SH-SY5Y (cell line): ENCODE results near the gene ZSCAN29.

Source experiments
- GATA2 ChIP-seq: IDR thresholded peaks from 2 replicates; pipeline ENCODE4 v1.6.1; 2011; ENCODE audit warnings: mild to moderate bottlenecking, low read depth, low read length
- GATA3 ChIP-seq: IDR thresholded peaks from 2 replicates; pipeline ENCODE4 v1.6.1; 2011; ENCODE audit warnings: low read depth, mild to moderate bottlenecking, low read length, moderate library complexity

- no peak for TF ChIP-seq GATA2
- no peak for TF ChIP-seq GATA3
Measured at GRCh38 chr15:43370310-43370974, 401 bp downstream of the ZSCAN29 start.
